ENCODE results near the gene CDY1.
"Not testable (repeated sequence)": the region's sequence is repeated elsewhere in the genome, so short reads cannot be mapped to it uniquely, and the experiment has no call there.

Gene CDY1, protein sequence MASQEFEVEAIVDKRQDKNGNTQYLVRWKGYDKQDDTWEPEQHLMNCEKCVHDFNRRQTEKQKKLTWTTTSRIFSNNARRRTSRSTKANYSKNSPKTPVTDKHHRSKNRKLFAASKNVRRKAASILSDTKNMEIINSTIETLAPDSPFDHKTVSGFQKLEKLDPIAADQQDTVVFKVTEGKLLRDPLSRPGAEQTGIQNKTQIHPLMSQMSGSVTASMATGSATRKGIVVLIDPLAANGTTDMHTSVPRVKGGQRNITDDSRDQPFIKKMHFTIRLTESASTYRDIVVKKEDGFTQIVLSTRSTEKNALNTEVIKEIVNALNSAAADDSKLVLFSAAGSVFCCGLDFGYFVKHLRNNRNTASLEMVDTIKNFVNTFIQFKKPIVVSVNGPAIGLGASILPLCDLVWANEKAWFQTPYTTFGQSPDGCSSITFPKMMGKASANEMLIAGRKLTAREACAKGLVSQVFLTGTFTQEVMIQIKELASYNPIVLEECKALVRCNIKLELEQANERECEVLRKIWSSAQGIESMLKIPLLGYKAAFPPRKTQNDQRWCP

DNA sequence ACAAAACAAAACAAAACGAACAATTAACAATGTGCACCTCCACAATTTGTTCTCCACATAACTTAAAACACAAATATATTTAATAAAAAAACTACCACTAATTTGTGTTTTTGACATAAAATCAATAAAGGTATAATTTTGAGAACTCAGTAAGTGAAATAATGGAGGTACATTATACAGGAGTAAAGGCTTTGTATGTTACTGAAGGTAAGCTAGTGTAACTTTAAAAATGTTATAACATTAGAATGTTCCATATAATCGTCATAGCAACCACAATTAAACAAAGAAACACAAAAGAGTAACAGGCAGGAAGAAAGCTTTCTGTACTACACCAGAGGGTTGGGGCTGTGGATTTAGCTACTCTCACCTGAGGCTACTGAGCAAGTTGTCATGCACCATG lies at the start of gene CDY1:
Gene CDY1 (plus strand): TSS at position 301 of the 400 bp plus-strand sequence. CDS start 326 bp downstream, outside the sequence.
- DNase-seq: not testable (repeated sequence)

DNA sequence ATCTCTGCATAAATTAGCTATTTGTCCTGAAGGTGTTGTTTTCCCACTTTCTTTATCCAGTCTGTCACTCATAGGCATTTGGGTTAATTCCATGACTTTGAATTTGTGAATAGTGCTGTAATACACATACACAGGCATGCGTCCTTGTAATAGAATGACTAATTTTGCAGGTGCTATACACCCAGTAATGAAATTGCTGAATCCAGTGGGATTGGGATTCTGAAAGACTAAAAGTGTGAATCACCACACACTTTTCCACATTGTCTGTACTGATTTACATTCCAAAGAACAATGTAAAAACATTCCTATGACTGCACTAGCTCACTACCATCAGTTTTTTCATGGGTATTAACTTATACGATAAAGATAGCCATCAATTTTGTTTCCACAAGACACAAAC lies 28.6 kb upstream of the CDY1 start:
- not testable (repeated sequence) for DNase-seq

DNA sequence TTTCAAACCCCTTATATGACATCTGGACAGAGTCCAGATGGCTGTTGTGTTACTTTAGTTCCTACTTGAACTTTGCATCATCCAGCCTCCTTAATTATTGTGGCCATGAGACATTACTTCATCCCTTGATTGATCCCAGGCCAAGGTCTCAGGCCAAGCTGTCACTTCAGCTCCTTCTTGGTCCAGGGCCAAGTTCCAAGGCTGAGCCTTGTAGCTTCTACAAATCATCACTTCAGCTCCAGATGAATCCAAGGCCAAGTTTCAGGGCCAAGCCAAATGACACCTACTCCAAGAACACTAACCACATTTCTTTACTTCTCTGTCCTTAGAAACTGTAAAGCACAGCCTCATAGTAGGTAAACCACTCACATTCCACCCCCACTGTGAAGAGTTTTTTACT lies 1.7 kb upstream of the CDY1 start:
- not testable (repeated sequence) for DNase-seq

DNA sequence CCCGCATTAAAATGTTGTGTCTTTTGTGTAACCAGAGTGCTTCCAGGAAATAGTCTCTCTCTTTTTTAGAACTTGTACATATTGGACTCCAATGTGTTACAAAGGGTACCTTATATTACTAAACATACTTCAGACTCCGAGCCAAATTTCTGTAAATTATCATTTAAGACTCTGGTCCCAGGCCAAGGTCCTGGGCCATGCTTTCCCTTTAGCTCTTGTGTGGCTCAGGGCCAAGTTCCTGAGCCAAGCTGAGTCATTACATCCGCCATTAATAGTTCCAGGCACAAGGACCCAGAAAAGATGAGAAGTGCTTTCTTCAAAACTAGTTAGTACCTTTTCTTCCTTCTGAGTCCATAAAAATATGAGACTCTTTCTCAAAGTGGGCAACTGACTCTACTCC lies 4.6 kb downstream of the CDY1 start:
- not testable (repeated sequence) for DNase-seq

DNA sequence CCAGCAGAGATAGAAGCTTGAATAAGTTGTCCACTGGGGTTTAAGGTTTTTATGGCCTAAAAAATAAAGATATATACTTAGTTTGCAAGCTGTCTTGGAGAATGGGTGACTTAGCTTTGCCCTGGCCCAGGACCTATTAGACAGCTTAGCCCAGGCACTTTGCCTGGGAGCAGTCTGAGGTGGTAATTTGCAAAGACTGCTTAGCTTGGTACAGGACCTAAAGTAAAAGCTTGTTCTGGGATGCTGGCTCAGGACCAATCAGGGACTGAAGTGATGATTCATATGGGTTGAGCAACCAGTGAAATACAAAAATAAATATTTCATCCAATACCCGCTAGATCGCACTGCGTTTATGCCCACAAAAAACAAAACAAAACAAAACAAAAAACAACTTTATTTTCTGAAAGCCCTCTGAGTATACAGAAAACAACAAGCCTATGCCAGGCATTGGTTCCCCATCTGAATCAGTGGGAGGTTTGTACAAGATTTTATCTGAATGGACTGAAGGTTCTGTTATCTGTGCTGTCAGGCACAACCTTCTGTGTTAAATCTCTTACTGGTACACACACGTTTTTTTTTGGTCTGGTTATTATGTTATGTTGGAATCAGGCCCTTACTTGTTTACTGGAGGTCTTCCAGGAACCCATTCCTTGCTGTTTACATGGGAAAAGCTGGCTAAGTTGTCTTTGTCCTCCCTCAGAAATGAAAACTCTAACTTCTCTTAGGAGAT lies 8.6 kb downstream of the CDY1 start:
- DNase-seq: not testable (repeated sequence)

DNA sequence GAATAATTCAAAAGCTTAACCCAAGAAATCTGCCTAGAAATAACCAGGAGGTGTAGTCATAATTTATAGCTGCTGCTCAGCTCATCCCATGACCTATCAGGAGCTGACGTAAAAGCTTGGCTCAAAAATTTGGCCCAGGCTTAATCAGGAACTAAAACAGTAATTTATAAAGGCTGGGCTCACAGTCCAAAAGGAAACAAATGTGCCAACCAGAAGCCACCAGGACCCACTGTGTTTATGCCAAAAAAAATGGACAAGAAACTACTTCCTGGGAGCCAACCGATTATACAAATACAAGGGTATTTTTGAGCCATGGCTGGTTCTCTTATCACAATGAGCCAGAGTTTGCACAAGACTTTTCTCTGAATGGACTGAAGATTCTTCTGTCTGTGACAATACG lies 17.9 kb downstream of the CDY1 start:
- DNase-seq: not testable (repeated sequence)

DNA sequence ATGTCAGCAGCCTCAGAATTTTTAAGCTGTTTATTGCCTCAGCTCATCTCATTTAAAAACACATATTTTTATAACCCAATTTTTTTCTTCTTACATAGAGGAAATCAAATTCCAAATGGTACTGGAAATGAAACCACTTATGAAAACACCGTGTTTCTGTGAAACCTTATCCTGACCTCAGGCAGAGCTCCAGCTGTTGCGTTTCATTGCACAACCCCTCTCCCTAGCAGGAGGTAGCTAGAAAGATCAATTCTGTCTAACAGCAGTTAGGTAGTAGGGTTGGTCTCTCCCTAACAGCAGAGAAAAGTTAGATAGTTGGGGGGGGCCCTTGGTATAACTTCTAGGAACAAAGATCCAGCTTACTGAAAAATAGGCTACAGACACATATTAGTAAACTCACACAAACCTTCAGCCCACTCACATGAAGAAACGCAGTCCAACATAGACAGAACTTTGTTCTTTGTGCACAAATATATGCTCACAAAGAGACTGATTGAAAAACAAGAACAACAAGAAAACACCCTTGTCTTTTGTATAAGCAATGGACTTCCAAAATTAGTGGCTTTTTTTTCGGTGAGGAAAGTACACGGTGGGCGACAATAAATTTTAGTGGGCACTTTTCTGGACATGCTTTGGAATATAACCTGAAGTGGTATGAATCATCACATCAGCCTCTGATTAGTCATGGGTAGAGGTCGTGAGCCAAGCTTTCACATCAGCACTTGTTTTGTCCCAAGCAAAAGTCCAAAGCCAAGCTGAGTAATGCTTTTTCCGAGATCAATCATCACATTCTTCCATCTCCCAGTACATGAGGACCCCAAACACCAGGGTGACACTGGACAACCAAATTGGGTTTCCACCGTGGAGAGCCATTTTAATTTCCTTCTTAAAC lies 21.4 kb downstream of the CDY1 start:
- DNase-seq: not testable (repeated sequence)
